CD14-positive monocyte (primary cell): ENCODE data around the gene KIF25. TPM values are rescaled to one million over a fixed set of nuclear protein-coding genes. Genes with fewer than 3 reads are reported as not detected.

Experiments
- DNase-seq, 3 donors: peaks; one replicate each; pipeline ENCODE4 v3.0.0-alpha.2; 2011 to 2022
- H2AFZ ChIP-seq: 2 replicates; pipeline ENCODE4 v1.6.0; 2012; ENCODE audit warnings: mild to moderate bottlenecking, low read depth, low read length, inconsistent platforms; ENCODE audit not compliant: insufficient read depth, poor library complexity, severe bottlenecking
- H3K27ac ChIP-seq, 2 donors: 1 replicate in 1 of 2; 2 replicates in 1 of 2; pipeline ENCODE4 v1.5.1; 2012 to 2013; ENCODE audit warnings: low read length in 2 of 2, control low read depth in 1 of 2, inconsistent platforms in 1 of 2, low read depth in 1 of 2, mild to moderate bottlenecking in 1 of 2
- H3K27me3 ChIP-seq, 2 donors: one replicate each; pipeline versions ENCODE4 v1.6.0 to v1.6.1; 2011 to 2013; ENCODE audit warnings: low read length in 2 of 2; ENCODE audit not compliant: control insufficient read depth in 2 of 2, insufficient read depth in 2 of 2
- H3K36me3 ChIP-seq, 2 donors: replicated peaks in 1 of 2; 1 replicate in 1 of 2; 2 replicates in 1 of 2; pipeline versions ENCODE4 v1.5.1 to v1.6.1; 2012 to 2013; ENCODE audit warnings: low read length in 2 of 2, control low read depth in 1 of 2, inconsistent platforms in 1 of 2, mild to moderate bottlenecking in 1 of 2; ENCODE audit not compliant: insufficient read depth in 2 of 2, control insufficient read depth in 1 of 2
- H3K4me1 ChIP-seq, 2 donors: 1 replicate in 1 of 2; 2 replicates in 1 of 2; pipeline versions ENCODE4 v1.5.1 to v1.6.1; 2012 to 2013; ENCODE audit warnings: low read length in 2 of 2, control low read depth in 1 of 2, inconsistent platforms in 1 of 2, mild to moderate bottlenecking in 1 of 2, moderate library complexity in 1 of 2; ENCODE audit not compliant: insufficient read depth in 2 of 2, control insufficient read depth in 1 of 2
- H3K4me2 ChIP-seq: replicated peaks from 2 replicates; pipeline ENCODE3; 2012; ENCODE audit warnings: low read length, moderate library complexity, mild to moderate bottlenecking; ENCODE audit not compliant: poor library complexity, severe bottlenecking; ENCODE audit errors: extremely low read depth
- H3K4me3 ChIP-seq, 3 experiments: fragments of 200-600 bp in 1 of 3; sonication (generic) in 1 of 3; replicated peaks in 1 of 3; 1 replicate in 2 of 3; 2 replicates in 1 of 3; pipeline ENCODE4 v1.5.1; 2011 to 2013; ENCODE audit warnings: low read length in 3 of 3, mild to moderate bottlenecking in 3 of 3, control low read depth in 2 of 3, low read depth in 2 of 3, inconsistent platforms in 1 of 3, moderate library complexity in 1 of 3
- H3K79me2 ChIP-seq: 2 replicates; pipeline ENCODE4 v1.6.0; 2012; ENCODE audit warnings: mild to moderate bottlenecking, control low read depth, inconsistent platforms, low read length, moderate library complexity; ENCODE audit not compliant: insufficient read depth
- H3K9ac ChIP-seq: 2 replicates; pipeline ENCODE4 v1.6.0; 2017; ENCODE audit warnings: low read length, mild to moderate bottlenecking; ENCODE audit not compliant: insufficient read depth, poor library complexity, severe bottlenecking
- H3K9me3 ChIP-seq, 2 donors: replicated peaks in 1 of 2; 1 replicate in 1 of 2; 2 replicates in 1 of 2; pipeline versions ENCODE4 v1.5.1 to v1.6.1; 2012 to 2013; ENCODE audit warnings: low read length in 2 of 2, control low read depth in 1 of 2; ENCODE audit not compliant: control insufficient read depth in 1 of 2, insufficient read depth in 1 of 2
- H4K20me1 ChIP-seq: 2 replicates; pipeline ENCODE4 v1.6.0; 2012; ENCODE audit warnings: mild to moderate bottlenecking, low read length, control low read depth, moderate library complexity; ENCODE audit not compliant: insufficient read depth
- H3K27ac Mint-ChIP-seq, 7 donors: one replicate each; pipeline ENCODE4 v1.8.0; 2020; ENCODE audit warnings: mild to moderate bottlenecking in 7 of 7, mixed read lengths in 7 of 7, moderate library complexity in 6 of 7, inconsistent platforms in 2 of 7
- H3K27me3 Mint-ChIP-seq, 3 donors: one replicate each; pipeline ENCODE4 v1.8.0; 2021 to 2022; ENCODE audit warnings: low read depth in 3 of 3, mild to moderate bottlenecking in 3 of 3, mixed read lengths in 3 of 3, moderate library complexity in 3 of 3, inconsistent platforms in 1 of 3
- H3K36me3 Mint-ChIP-seq, 2 donors: one replicate each; pipeline ENCODE4 v1.8.0; 2020; ENCODE audit warnings: mixed read lengths in 2 of 2, inconsistent platforms in 1 of 2, mild to moderate bottlenecking in 1 of 2
- H3K4me1 Mint-ChIP-seq: one replicate; pipeline ENCODE4 v1.8.0; 2020; ENCODE audit warnings: mild to moderate bottlenecking, mixed read lengths
- H3K4me3 Mint-ChIP-seq, 2 donors: one replicate each; pipeline ENCODE4 v1.8.0; 2020; ENCODE audit warnings: mild to moderate bottlenecking in 2 of 2, mixed read lengths in 2 of 2, moderate library complexity in 1 of 2
- H3K9me3 Mint-ChIP-seq, 7 donors: one replicate each; pipeline ENCODE4 v1.8.0; 2020 to 2022; ENCODE audit warnings: mixed read lengths in 7 of 7, mild to moderate bottlenecking in 6 of 7, moderate library complexity in 6 of 7, inconsistent platforms in 2 of 7
- CTCF ChIP-seq: fragments of 200-600 bp; IDR thresholded peaks from one replicate; pipeline ENCODE4 v1.8.0; 2022; ENCODE audit warnings: antibody characterized with exemption, mild to moderate bottlenecking
- WGBS: methylation state at CpG from one replicate; pipeline ENCODE4 v1.1.5; 2013; ENCODE audit warnings: missing lambda C conversion rate; ENCODE audit not compliant: insufficient coverage; 5-methylcytosine and 5-hydroxymethylcytosine counted together
- intact Hi-C, 2 donors: fragments of 100-400 bp; cut with micrococcal nuclease; formaldehyde crosslinking; loops; one replicate each; pipeline versions ENCODE4 v1.15.0 to v1.15.1; 2023
- polyA plus RNA-seq, 3 donors: library from polyadenylated mRNA; depleted of rRNA in 1 of 3; unstranded in 2 of 3; stranded (reverse) in 1 of 3; fragments of 300-500 nt in 2 of 3; fragments of >200 nt in 1 of 3; fragmentation: Illumina TruSeq in 2 of 3; gene quantifications; 1 replicate in 2 of 3; 2 replicates in 1 of 3; pipeline ENCODE4 v1.2.3, GENCODE V29; 2012 to 2021

The KIF25 gene
- polyA plus RNA-seq, 3 donors, result not detected

- Histone ChIP-seq H3K4me3 (no peak overlapping the region), H3K9me3 (peaks cover 76 to 80% of the 10 kb centered on the region in 2 donors), H4K20me1 (no peaks in the 10 kb centered on the region), H3K79me2 (no peaks in the 10 kb centered on the region), H3K27me3 (peaks cover 3 to 8% of the 10 kb centered on the region in 2 donors), H3K4me2 (no peak overlapping the region), H3K4me1 (no peaks in the 10 kb centered on the region), H3K36me3 (no peaks in the 10 kb centered on the region), H3K27ac (no peak overlapping the region), H3K9ac (no peak overlapping the region), H2AFZ (no peak overlapping the region)
- H3K36me3 Mint-ChIP-seq, result peaks cover 3 to 4% of the 10 kb centered on the region in 2 donors
- peaks cover 18 to 28% (median 27%) of the 10 kb centered on the region in 3 donors for H3K27me3 Mint-ChIP-seq
- intact Hi-C loops, result no loop called here
- no peaks in the 10 kb centered on the region for H3K4me1 Mint-ChIP-seq
- WGBS, result no CpG with 5 or more reads among the region's 5 CpGs
- H3K9me3 Mint-ChIP-seq, result peaks cover 35 to 86% (median 74%) of the 10 kb centered on the region in 7 donors
- DNase-seq, result no peak
- no peak overlapping the region for H3K27ac Mint-ChIP-seq
- TF ChIP-seq CTCF, result no peak
- no peak overlapping the region for H3K4me3 Mint-ChIP-seq
These were observed 40.4 kb downstream of the KIF25 start for GRCh38 chr6:168037856-168038255.

GRCh38 chr6:168038576-168039140 lies 41.2 kb downstream of the KIF25 start:
- H3K9me3 ChIP-seq, result peaks cover 84 to 86% of the 10 kb centered on the region in 2 donors
- 95% methylated on average over 11 of the region's 13 CpGs for WGBS
- H3K27me3 Mint-ChIP-seq, result peaks cover 18 to 28% (median 24%) of the 10 kb centered on the region in 3 donors
- H3K79me2 ChIP-seq, result no peaks in the 10 kb centered on the region
- peaks cover 39 to 89% (median 76%) of the 10 kb centered on the region in 7 donors for H3K9me3 Mint-ChIP-seq
- DNase-seq, result no peak
- no peak overlapping the region for H2AFZ ChIP-seq
- H3K4me1 ChIP-seq, result no peaks in the 10 kb centered on the region
- H3K4me3 Mint-ChIP-seq, result no peak overlapping the region
- TF ChIP-seq CTCF, result no peak
- peaks cover 3 to 4% of the 10 kb centered on the region in 2 donors for H3K36me3 Mint-ChIP-seq
- no peak overlapping the region for H3K4me3 ChIP-seq
- H3K4me2 ChIP-seq, result no peak overlapping the region
- no peak overlapping the region for H3K27ac ChIP-seq
- no peaks in the 10 kb centered on the region for H4K20me1 ChIP-seq
- intact Hi-C loops, result no loop called here
- H3K36me3 ChIP-seq, result no peaks in the 10 kb centered on the region
- no peak overlapping the region for H3K27ac Mint-ChIP-seq
- no peaks in the 10 kb centered on the region for H3K4me1 Mint-ChIP-seq
- H3K27me3 ChIP-seq, result peaks cover 3 to 8% of the 10 kb centered on the region in 2 donors
- no peak overlapping the region for H3K9ac ChIP-seq
